Stomach (tissue), 4 donors: ENCODE results near the gene SETD1B.
"Not testable (repeated sequence)": the region's sequence is repeated elsewhere in the genome, so short reads cannot be mapped to it uniquely, and the experiment has no call there.

Experiments used
- EP300 ChIP-seq: sonication (generic); formaldehyde crosslinking; IDR thresholded peaks from one replicate; pipeline ENCODE4 v1.6.1; 2017; ENCODE audit warnings: antibody characterized with exemption
- POLR2A ChIP-seq, 4 donors: fragments of 450-650 bp; IDR thresholded peaks; one replicate each; pipeline ENCODE4 v1.6.1; 2016; ENCODE audit warnings: antibody characterized with exemption in 4 of 4, control low read depth in 2 of 4, mild to moderate bottlenecking in 1 of 4, moderate library complexity in 1 of 4
- POLR2AphosphoS5 ChIP-seq, 3 donors: sonication (generic); formaldehyde crosslinking; IDR thresholded peaks; one replicate each; pipeline ENCODE4 v1.6.1; 2016; ENCODE audit warnings: antibody characterized with exemption in 3 of 3
- TF ChIP-seq, protein P1 (sequence below), 7 experiments: fragments of 450-650 bp in 4 of 7; fragments of 200-600 bp in 3 of 7; sonication (generic) in 3 of 7; IDR thresholded peaks; one replicate each; pipeline ENCODE4 v1.5.1; 2016 to 2019; ENCODE audit warnings: antibody characterized with exemption in 7 of 7, control low read depth in 2 of 7, mild to moderate bottlenecking in 1 of 7

DNA sequence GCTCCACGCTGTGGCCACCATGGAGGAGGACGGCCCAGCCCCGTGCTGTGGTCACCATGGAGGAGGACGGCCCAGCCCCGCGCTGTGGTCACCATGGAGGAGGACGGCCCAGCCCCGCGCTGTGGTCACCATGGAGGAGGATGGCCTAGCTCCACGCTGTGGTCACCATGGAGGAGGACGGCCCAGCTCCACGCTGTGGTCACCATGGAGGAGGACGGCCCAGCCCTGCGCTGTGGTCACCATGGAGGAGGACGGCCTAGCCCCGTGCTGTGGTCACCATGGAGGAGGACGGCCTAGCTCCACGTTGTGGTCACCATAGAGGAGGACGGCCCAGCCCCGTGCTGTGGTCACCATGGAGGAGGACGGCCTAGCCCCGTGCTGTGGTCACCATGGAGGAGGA, 45.3 kb upstream of the SETD1B start:
- TF ChIP-seq, protein P1, sequence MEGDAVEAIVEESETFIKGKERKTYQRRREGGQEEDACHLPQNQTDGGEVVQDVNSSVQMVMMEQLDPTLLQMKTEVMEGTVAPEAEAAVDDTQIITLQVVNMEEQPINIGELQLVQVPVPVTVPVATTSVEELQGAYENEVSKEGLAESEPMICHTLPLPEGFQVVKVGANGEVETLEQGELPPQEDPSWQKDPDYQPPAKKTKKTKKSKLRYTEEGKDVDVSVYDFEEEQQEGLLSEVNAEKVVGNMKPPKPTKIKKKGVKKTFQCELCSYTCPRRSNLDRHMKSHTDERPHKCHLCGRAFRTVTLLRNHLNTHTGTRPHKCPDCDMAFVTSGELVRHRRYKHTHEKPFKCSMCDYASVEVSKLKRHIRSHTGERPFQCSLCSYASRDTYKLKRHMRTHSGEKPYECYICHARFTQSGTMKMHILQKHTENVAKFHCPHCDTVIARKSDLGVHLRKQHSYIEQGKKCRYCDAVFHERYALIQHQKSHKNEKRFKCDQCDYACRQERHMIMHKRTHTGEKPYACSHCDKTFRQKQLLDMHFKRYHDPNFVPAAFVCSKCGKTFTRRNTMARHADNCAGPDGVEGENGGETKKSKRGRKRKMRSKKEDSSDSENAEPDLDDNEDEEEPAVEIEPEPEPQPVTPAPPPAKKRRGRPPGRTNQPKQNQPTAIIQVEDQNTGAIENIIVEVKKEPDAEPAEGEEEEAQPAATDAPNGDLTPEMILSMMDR (IDR thresholded peaks at IDR 0.05): not testable (repeated sequence)
- TF ChIP-seq POLR2AphosphoS5 (IDR thresholded peaks at IDR 0.05); EP300; POLR2A (IDR thresholded peaks at IDR 0.05): not testable (repeated sequence)
